Chondrocyte (in vitro differentiated cells): ENCODE data around the gene YPEL3. TPM values are rescaled to one million over a fixed set of nuclear protein-coding genes. Genes with fewer than 3 reads are reported as not detected.

ENCODE experiments used
- DNase-seq: peaks from one replicate; pipeline ENCODE4 v3.0.0; 2021; ENCODE audit warnings: mixed read lengths, low spot score
- H3K27ac Mint-ChIP-seq: one replicate; pipeline ENCODE4 v1.8.0; 2021; ENCODE audit warnings: mild to moderate bottlenecking, moderate library complexity, mixed read lengths; ENCODE audit not compliant: unreplicated experiment
- H3K27me3 Mint-ChIP-seq: 2 replicates; pipeline ENCODE4 v1.8.0; 2021; ENCODE audit warnings: low read depth, mixed read lengths
- H3K36me3 Mint-ChIP-seq: 2 replicates; pipeline ENCODE4 v1.8.0; 2021; ENCODE audit warnings: low read depth, mixed read lengths
- H3K4me1 Mint-ChIP-seq: 2 replicates; pipeline ENCODE4 v1.8.0; 2021; ENCODE audit warnings: low read depth, mild to moderate bottlenecking, mixed read lengths
- H3K4me3 Mint-ChIP-seq: one replicate; pipeline ENCODE4 v1.8.0; 2021; ENCODE audit warnings: mild to moderate bottlenecking, moderate library complexity, mixed read lengths; ENCODE audit not compliant: unreplicated experiment
- H3K9me3 Mint-ChIP-seq: 2 replicates; pipeline ENCODE4 v1.8.0; 2021; ENCODE audit warnings: low read depth, mixed read lengths
- CTCF ChIP-seq: fragments of 200-600 bp; sonication (generic); IDR thresholded peaks from 2 replicates; pipeline ENCODE4 v1.5.0; 2021; ENCODE audit warnings: antibody characterized with exemption, mild to moderate bottlenecking, moderate library complexity
- total RNA-seq: library from RNA; stranded (reverse); gene quantifications from 3 replicates; pipeline ENCODE4 v1.2.1, GENCODE V29; 2021

The YPEL3 gene
- total RNA-seq, 1 donor from 2014 or later = 23.3 TPM

GRCh38 chr16:30096862-30097563 lies 1.0 kb upstream of the YPEL3 start:
- Mint-ChIP-seq H3K36me3 (peaks cover 2% of the 10 kb centered on the region), H3K27me3 (no peaks in the 10 kb centered on the region), H3K27ac (peak overlapping the region; percentile 95), H3K4me1 (peaks cover 29% of the 10 kb centered on the region), H3K4me3 (peak overlapping the region; percentile 82), H3K9me3 (peaks cover 3% of the 10 kb centered on the region)
- DNase-seq = no peak
- no peak for TF ChIP-seq CTCF

GRCh38 chr16:30095166-30096078 lies 591 bp downstream of the YPEL3 start:
- H3K9me3 Mint-ChIP-seq = peaks cover 3% of the 10 kb centered on the region
- peaks cover 35% of the 10 kb centered on the region for H3K4me1 Mint-ChIP-seq
- H3K27me3 Mint-ChIP-seq = no peaks in the 10 kb centered on the region
- peak overlapping the region; percentile 75 for H3K4me3 Mint-ChIP-seq
- peak overlapping the region; percentile 79 for H3K27ac Mint-ChIP-seq
- no peak for DNase-seq
- no peak for TF ChIP-seq CTCF
- peaks cover 2% of the 10 kb centered on the region for H3K36me3 Mint-ChIP-seq

GRCh38 chr16:30094541-30095165 lies 1.4 kb downstream of the YPEL3 start:
- peak overlapping the region; percentile 75 for H3K4me3 Mint-ChIP-seq
- H3K27ac Mint-ChIP-seq = peak overlapping the region; percentile 4
- DNase-seq = no peak
- peaks cover 2% of the 10 kb centered on the region for H3K36me3 Mint-ChIP-seq
- no peaks in the 10 kb centered on the region for H3K27me3 Mint-ChIP-seq
- peaks cover 42% of the 10 kb centered on the region for H3K4me1 Mint-ChIP-seq
- no peak for TF ChIP-seq CTCF
- H3K9me3 Mint-ChIP-seq = peaks cover 3% of the 10 kb centered on the region

GRCh38 chr16:30092373-30093010 lies 3.5 kb downstream of the YPEL3 start:
- peak overlapping the region; percentile 71 for H3K27ac Mint-ChIP-seq
- peak; percentile 36 for TF ChIP-seq CTCF
- H3K4me1 Mint-ChIP-seq = peaks cover 48% of the 10 kb centered on the region
- DNase-seq = no peak
- peaks cover under 1% of the 10 kb centered on the region for H3K9me3 Mint-ChIP-seq
- no peaks in the 10 kb centered on the region for H3K36me3 Mint-ChIP-seq
- peak overlapping the region; percentile 80 for H3K4me3 Mint-ChIP-seq
- H3K27me3 Mint-ChIP-seq = no peaks in the 10 kb centered on the region
